AG09319 (cell line): ENCODE data around the gene DCAF15.

Source experiments
- DNase-seq: peaks from one replicate; pipeline ENCODE4 v3.0.0-alpha.2; 2010; ENCODE audit warnings: low read depth; ENCODE audit errors: extremely low read depth
- CTCF ChIP-seq: IDR thresholded peaks from 2 replicates; pipeline ENCODE4 v1.5.1; 2011; ENCODE audit warnings: low read depth, mild to moderate bottlenecking, inconsistent platforms, low read length, moderate library complexity

Gene DCAF15

DNA sequence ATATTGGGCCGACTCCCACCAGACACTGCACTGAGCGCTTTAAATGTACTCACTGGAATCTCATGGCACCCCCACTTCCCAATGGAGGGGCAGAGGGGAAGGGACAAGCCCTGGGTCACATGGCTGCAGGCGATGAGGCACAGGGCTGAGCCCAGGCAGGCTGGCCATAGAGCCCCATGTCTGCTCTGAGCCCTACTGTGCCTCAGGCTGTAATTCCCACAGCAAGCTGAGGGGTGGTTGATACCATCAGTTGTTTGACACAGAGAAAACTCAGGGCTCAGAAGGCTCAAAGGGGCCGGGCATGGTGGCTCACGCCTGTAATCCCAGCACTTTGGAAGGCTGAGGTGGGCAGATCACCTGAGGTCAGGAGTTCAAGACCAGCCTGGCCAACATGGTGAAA, 28.7 kb downstream of the DCAF15 start:
- no peak for TF ChIP-seq CTCF
- DNase-seq: no peak

GRCh38 chr19:13981467-13981866, 29.2 kb downstream of the DCAF15 start:
- TF ChIP-seq CTCF: no peak
- DNase-seq: no peak

DNA sequence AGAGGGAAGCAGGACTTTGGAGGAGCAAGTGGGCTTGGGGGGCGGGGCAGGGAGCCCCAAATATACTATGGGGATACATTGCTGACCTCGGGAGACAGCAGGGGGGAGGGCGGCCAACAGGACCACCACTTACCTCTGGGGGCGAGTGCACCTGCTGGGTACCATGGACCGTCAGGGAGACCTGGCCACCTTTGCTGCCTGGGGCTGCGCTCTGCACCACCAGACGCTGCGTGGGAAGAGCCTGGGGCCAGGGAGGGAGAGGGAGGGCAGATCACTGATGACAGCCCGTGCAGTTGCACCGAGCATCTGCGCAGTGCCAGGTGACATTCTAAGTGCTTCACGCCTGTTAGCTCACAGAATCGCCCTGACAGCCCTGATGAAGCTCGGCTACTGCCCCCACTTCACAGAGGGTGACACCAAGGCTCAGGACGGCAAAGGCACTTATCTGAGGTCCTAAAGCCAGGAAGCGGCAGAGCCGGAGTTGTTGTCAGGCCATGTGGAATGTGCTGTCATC, 29.7 kb downstream of the DCAF15 start:
- no peak for DNase-seq
- TF ChIP-seq CTCF: no peak

DNA sequence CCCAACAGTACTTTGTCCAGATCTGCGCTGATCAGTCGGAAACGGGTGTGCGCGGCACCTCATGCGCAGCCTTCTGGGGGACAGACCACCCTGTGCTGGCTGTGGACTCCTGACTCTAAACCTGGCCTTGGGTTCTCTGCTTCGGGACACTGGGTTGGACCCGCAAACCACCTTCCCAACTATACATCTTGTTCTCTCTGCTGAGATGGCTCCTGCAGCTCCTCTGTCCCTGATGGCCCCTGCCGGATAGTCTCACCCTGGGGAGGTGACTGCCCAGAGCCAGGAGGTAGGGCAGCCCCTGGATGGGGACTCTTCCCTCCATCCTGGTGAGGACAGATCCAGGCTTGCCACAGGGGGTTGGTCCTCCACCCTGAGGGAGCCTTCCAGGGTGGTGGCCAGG, 30.5 kb downstream of the DCAF15 start:
- no peak for TF ChIP-seq CTCF
- no peak for DNase-seq

DNA sequence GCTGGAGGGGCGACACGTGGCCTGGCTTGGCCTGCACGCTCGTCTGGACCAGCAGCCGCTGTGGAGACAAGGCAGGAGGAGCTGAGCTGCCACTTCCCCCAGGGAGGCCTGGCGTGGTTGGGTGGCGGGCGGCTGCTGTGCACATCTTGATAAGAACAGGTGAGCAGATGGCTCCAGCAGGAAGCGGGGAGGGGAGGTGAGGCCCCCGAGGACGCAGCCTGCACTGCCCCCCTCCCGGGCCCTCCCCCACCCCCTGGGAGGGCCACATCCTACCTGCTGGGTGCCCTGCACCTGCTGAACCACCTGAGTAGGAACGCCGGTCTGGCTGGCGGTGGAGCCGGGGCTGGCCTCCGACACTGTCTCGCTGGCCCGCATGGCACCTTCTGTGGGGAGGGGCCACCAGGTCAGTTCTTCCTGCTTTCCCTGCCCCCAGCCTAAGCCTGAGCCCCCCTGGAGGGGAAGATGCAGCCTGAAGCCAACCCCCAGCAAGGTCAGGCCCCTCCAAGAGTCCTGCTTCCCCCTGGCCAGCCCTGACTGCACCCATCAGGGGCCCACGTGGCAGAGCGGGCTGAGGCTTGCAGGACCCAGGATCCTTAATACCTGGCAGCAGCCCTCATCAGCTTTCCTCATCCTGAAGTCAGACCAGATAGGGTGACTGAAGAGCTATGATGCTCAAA, 31.0 kb downstream of the DCAF15 start:
- no peak for TF ChIP-seq CTCF
- no peak for DNase-seq

GRCh38 chr19:13984186-13984585, 31.9 kb downstream of the DCAF15 start:
- no peak for DNase-seq
- TF ChIP-seq CTCF: no peak

- DNase-seq: no peak
- TF ChIP-seq CTCF: no peak
Observed at GRCh38 chr19:13984875-13985741, 32.8 kb downstream of the DCAF15 start.
